ENCODE measurements around the gene GLI1. TPM values are rescaled to one million over a fixed set of nuclear protein-coding genes. Genes with fewer than 3 reads are reported as not detected.
A peak's percentile ranks its signal among the peaks of the same experiment; 100 is the strongest.

Gene GLI1
- total and polyA plus RNA-seq, 2 of the 13 experiments (the other 11 are each of a cell fraction or from before 2014, with no cell fraction given) = 0.09 to 0.20 TPM

- TF ChIP-seq BRF2 (CRISPR knock-in tag; IDR thresholded peaks at IDR 0.05) (no peak), ZNF235 (CRISPR knock-in tag; IDR thresholded peaks at IDR 0.05; ENCODE audit: borderline replicate concordance) (no peak), ELF3 (CRISPR knock-in tag; IDR thresholded peaks at IDR 0.05) (peak; percentile 72), ATRX (CRISPR knock-in tag; IDR thresholded peaks at IDR 0.05; ENCODE audit: borderline replicate concordance) (no peak), TP53 (CRISPR knock-in tag; conservative IDR thresholded peaks at IDR 0.05) (no peak), ZNF260 (CRISPR knock-in tag; IDR thresholded peaks at IDR 0.05; ENCODE audit: borderline replicate concordance, low read depth) (no peak), ZBTB39 (CRISPR knock-in tag; IDR thresholded peaks at IDR 0.05) (no peak), MLXIP (CRISPR knock-in tag; IDR thresholded peaks at IDR 0.05; ENCODE audit: borderline replicate concordance) (no peak), NR1H2 (CRISPR knock-in tag; IDR thresholded peaks at IDR 0.05; ENCODE audit: borderline replicate concordance, low read depth) (0 out of 2 replicates have a peak, but pooled peaks have one; percentile 20), DMAP1 (CRISPR knock-in tag; IDR thresholded peaks at IDR 0.05) (peak; percentile 94), AHR (CRISPR knock-in tag; IDR thresholded peaks at IDR 0.05) (no peak), NKX3-1 (CRISPR knock-in tag; IDR thresholded peaks at IDR 0.05) (no peak), ZNF724P (CRISPR knock-in tag; IDR thresholded peaks at IDR 0.05; ENCODE audit: borderline replicate concordance) (no peak), ZNF710 (CRISPR knock-in tag; IDR thresholded peaks at IDR 0.05; ENCODE audit: borderline replicate concordance) (0 out of 2 replicates have a peak, but pooled peaks have one; percentile 7), FOXC1 (CRISPR knock-in tag; IDR thresholded peaks at IDR 0.05; ENCODE audit: borderline replicate concordance) (peak; percentile 77), MEIS2 (CRISPR knock-in tag; IDR thresholded peaks at IDR 0.05) (no peak; the same call in 1 of the 2 replicates), RAD51 (IDR thresholded peaks at IDR 0.05; ENCODE audit: borderline replicate concordance) (no peak), ZNF850 (CRISPR knock-in tag; conservative IDR thresholded peaks at IDR 0.05) (no peak), ZNF180 (CRISPR knock-in tag; IDR thresholded peaks at IDR 0.05; ENCODE audit: borderline replicate concordance, low read depth) (no peak), IRF9 (CRISPR knock-in tag; IDR thresholded peaks at IDR 0.05; ENCODE audit: borderline replicate concordance) (0 out of 2 replicates have a peak, but pooled peaks have one; percentile 11)
Measured at GRCh38 chr12:57487597-57488401, 28.2 kb downstream of the GLI1 start, which contains the start of gene MARS1 (continued).

Data from HepG2 (cell line).